ENCODE measurements around the gene MTCH1.

Gene MTCH1

DNA sequence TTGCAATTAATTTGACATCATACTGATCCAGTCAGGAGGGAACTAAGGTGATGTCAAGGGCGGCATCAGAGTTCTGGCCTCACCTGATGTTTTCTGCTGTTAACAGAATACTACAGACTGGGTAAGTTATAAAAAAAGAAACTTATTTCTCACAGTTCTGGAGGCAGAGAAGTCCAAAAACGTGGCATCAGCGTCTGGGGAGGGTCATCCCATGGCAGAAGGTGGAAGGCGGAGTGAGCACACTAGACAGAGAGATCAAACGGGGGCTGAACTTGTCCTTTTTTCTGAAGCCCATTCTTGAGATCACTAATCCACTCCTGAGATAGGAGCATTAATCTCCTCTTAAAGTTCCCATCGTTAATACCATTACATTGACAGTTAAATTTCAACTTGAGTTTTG is 3.3 kb upstream of the MTCH1 start:
- no peak for DNase-seq

DNA sequence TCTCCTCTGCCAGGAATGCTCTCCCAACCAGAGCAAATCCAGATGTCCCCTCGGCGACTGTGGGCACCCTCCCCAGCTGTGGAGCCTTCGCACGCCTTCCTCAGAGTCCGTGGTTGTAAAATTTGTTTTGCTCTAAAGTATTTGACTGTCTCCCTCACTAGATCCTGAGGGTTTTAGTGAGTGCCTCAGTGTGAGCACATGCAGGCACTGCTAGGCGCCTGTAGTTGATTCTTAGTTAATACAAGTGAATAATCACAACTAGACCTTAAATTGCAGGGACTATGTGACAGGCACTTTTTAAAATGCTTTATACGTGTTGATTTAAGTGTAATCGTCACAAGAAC is 680 bp upstream of the MTCH1 start:
- no peak for DNase-seq

DNA sequence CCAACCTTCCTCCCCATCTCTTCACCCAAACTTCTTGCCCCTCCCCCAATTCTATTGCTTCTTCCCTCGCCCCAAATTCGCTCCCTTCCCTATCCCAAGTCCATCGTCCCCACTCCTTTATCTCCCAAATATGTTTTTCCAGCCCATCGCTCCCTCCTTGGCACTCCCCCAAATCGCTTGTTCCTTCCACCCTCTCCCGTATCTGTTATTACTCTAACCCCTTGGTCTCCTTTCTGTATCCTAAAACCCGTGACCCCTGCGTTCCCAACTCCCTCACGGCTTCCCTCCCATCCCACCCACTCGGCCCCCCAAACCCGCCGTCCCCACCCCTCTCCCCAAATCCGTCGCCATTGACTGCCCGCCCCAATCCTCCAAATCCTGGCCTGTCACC is 584 bp downstream of the MTCH1 start:
- DNase-seq, result no peak

DNA sequence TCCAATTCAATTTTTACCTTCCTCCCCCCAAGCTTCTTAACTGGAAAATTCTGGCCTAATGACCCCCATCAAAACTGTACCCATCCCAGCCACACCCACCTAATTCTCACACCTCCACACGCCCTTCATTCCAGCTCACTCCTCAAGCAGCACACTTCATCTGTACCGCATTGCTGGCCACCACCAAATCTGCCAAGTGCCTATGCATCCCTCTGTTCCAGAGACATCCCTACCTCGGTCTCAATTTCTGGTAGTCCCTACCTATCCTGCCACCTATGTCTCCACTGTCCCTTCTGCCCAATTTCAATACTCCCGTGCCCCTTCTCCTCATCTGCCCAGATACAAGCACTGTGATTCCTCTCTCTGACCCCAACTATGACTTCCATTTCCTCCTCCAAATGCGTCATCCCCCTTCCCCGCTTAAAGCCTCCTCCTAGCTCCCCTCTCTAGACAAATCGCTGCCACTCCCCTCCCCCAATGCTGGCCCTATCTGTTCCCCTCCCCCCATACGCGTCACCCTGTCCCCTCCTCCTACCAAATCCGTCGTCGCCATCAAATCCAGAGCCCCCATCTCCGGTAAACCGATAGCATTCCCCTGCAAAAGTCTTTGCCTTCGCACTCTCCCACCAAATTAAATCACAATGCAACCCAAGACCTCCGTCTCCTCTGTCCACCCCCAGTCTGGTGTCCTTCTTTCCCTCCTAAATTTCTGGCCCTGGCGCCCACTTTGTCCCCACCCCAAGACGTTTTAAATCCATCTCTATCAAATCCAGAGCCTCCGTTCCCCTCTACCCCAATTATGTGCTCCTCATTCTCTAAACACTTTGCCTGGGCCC is 1.2 kb downstream of the MTCH1 start:
- no peak for DNase-seq

DNA sequence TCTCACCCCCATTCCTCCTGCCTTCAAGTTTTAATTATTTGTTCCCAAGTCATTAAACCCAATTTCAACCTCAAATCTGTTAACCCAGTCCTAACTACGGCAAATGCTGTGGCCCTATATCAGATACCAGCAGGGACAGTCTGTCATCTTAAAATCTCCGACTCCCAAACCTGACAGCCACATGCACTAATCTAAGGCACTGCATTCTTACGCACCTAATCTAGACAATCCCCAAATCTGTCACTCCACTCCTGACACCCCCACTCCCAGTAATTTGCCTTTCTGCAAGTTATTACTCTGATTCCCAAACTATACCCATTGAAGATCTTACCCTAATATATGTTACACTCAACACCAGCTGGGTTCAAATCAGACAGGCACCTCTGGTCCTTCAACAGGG is 2.5 kb downstream of the MTCH1 start:
- DNase-seq, result no peak

DNA sequence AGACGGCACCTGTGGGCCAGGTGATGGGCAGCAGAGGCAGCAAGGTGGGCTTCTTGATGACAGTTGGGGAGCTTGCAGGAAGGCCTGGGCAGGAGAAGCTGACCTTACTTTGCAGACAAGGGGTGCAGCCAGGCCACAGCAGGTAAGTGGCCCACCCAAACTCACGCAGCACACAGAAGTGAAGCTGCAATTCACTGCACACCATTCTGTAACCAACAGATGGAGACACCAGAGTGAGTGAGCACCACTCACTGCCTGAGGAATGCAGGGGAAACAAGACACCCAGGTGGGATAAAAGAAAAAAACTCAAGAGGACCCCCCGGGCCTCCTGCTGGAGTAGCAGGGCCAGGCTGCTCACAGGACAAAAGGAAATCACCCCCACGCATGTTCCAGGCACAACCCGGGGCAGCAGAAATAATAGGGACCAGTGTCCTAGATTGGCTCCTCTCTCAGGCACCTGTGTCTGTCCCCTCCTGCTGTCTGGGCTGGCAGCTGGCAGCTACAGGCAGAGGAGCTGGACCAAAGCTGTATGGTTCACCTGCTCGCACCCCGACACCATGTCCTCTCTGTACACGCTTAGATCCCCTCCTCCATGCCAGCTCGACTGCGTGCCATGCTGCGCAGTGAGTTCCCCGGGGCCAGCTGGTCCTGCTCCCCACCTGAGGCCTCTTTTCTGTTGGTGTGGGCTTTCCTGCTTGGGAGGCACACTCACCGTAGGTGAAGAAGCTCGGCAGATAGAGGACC is 4.9 kb downstream of the MTCH1 start:
- DNase-seq, result no peak

DNA sequence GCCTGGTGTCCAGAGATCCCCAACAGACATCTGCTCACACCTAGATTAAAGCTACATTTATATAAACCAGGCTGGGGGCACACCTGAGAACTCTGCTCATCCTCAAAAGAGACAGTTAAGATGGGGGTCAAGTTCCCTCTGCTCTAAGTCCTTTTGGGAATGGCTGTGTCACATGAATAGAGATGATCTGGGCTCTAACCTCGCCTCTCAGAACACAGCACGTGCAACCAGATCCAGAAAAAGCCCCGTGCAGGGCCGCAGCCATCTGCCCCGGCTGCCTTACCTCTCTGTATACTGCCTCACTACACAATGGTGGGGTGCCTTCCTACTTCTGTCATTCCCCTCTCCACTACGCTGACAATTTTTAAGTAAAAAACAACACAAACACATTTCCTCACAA is 5.9 kb downstream of the MTCH1 start:
- no peak for DNase-seq

DNA sequence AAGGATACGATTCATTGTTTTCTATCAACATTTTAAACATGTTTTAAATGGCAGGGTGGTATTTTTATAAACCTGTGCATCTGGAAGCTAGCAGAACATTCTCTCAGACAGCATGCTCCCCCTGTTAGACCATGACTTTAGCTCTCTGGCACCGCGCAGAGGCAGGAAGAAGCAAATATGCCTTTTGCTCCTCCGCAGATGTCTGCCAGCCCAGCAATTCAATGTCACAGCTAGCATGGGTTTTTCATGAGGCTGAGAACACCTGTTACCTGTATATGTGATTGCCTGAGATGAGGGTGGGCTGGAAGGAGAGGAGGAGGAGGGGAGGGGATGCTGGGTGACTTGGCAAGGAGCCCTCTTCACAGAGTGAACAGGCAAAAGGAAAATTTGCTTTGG is 6.7 kb downstream of the MTCH1 start:
- no peak for DNase-seq

DNA sequence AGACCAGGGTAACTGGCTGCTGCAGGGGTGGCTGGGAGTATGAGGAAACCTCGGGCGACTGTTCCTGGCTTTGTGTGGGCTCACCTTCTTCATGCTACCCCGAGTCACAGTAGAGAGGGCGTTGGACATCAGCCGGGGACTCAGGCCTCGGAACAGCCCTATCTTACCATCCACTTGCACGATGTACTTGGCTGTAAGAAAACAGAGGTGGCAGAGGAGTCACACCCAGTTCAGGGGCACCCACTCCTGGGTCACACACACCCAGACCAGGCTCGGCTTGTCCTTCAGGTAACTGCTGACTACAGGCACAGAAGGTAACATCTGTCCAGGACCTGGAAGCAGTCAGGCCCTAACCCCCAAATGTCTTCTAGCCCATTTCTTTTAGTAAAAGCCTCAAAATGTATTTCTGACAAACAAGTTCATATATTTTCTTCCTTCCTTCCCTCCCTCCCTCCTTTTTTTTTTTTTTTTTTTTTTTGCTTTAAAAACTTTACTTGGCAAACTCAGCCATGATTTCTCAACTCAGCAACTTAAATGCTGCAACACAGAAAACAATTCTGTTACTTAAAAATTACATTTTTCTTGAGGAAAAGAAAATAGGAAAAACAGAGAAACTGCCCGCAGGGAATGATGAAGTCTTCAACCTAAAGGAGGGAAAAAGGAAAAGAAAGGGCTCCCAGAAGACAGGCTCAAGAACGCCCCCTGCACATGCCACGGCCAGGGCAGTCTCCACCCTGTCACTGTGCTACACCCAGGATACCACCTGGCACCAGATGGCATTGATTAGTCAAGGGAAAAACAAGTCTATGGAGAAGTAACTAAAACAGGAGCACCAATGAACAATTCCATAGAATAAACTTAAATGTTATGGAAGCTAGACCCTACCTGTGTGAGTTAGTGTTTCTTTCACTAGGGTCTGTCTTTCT is 7.3 kb downstream of the MTCH1 start:
- no peak for DNase-seq

DNA sequence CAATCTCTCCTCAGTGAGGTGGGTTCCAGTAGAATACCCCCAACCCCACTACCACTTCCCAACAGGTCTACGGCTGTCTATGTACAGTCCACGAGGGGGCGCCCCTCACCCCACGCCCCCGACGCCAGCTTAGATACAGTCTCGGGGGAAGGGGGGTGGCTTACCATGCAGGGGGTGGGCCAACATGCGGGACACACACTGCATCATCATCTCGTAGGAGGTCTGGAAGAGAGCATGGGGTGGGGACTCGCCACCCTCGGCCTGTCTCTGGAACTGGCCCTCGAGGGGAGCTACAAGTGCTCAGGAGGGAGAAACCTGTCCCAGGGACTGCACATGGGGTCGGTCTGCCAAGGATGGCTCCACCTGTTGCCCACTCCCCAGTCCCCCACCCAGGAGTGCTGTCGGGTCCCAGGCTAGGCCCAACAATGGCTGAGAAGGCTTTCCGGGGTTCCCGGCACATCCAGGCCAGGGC is 8.5 kb downstream of the MTCH1 start:
- DNase-seq, result no peak

DNA sequence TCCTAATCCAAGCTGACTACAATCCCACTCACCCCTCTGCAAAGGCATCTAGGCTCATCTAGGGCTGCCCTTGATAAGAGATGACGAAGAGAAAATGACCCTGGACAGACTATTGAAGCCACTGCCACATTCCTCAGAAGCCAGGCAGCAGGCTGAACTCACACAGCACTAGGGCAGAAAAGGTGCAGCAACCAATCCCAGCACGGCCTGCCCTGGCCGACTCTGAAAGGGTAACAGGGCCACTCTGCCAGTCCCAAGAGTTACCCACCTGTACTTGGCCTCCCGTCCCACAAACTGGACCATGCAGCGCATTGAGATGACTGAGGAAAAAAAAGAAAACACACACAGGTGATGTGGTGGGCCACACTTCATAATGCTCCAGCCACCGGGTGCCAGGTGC is 9.1 kb downstream of the MTCH1 start:
- no peak for DNase-seq

DNA sequence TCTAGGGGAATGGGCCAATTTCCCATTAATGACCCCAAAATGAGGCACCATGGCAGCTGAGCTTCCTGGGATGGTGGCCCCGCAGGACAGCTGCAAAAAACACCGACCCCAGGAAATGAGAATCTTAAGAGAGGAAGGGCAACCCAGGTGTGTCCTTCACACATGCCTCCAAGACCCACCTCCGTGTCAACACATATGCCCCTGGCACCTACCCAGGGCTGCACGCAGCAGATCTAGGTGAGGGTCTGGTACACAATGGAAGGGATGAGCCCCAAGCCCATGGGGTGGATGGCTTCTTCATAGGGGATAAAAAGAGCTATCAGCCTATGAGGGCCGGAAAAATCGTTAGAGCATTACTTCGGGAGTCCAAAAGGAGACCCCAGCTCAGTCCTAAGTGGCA is 9.5 kb downstream of the MTCH1 start:
- DNase-seq, result no peak

DNA sequence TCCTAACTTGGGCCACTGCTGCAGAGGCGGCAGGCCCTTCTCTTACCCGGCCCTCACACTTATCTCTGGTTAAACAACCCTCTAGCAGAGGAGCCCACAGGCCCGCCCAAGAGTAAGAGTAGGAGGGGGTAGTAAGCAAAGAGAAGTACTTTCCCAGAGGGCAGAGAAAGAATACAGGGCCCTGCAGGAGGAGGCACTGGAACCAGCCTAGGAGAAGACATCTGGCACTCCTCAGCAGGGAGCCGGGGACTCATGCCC is 10.1 kb downstream of the MTCH1 start:
- DNase-seq, result no peak

DNA sequence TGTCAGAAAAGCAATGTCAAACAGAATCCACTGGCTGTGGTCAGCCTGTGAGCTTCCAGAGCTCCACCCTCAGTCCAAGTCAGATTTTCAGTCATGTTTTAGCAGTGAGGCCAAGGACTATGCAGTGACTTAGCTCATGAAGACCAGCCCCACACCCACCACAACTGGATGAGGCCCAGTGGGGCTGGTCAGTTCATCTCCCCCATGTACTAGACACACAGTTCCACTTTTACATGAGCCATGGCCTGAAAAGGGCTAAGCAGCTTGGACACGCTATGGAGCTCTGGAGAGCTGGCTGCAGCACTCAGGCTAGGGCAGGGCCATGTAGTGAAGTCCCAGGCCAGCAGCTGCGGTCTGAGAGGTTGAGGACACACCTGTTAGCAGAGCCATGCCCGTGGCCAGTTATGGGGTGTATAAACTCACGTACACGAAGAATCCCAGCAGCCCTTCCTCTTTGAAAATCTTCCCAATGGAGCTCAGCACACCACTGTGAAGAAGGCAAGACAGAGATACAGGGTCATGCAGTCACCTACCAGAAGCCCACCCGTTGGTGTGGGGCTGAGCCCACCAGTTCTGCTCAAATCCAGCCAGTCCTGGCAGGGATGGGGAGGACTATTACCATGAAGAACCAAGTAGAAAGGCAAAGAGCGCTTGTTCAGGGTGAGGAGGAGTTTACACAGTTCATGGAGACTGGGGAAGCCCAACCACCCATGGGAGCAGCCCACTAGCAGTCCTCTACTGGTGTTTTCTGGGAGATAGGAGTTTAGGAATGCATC is 10.6 kb downstream of the MTCH1 start:
- DNase-seq, result no peak

DNA sequence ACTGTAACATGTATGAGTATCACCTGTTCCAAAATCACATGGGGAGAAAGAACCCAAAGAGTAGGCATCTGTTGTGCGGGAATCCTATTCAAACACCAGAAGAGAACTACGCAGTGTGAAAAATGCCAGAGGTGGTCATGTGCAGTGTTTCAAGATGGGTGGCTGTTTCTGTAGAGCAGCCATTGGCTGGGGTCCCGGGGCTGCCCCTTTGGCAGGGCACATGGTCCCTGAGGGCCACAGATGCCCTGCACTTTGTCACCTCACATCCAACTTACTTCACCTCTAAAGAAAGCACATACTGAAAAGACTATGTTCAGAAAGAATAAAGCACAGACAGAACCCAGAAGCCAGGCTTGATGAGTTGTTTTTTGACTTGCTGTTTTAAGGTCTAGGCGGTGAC is 12.3 kb downstream of the MTCH1 start:
- DNase-seq, result no peak

DNA sequence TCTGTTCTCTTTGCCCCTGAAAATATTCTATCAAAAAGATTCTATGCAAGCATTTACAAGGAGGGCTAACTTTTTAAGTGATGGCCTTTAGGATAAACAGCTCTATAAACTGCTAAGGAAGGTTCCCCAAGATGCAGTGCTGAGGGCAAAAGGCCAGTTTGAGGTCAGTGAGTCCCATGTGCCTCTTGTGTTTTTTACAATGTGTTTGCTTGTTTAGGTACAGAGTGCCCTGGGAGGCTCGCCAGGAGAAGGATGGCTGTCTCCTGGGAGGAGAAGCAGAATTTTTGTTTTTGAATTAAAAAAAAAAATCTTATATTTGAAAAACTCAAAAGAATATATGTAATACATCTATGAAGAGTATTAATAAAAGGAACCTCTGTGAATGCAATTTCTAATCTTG is 12.8 kb downstream of the MTCH1 start:
- DNase-seq, result no peak

DNA sequence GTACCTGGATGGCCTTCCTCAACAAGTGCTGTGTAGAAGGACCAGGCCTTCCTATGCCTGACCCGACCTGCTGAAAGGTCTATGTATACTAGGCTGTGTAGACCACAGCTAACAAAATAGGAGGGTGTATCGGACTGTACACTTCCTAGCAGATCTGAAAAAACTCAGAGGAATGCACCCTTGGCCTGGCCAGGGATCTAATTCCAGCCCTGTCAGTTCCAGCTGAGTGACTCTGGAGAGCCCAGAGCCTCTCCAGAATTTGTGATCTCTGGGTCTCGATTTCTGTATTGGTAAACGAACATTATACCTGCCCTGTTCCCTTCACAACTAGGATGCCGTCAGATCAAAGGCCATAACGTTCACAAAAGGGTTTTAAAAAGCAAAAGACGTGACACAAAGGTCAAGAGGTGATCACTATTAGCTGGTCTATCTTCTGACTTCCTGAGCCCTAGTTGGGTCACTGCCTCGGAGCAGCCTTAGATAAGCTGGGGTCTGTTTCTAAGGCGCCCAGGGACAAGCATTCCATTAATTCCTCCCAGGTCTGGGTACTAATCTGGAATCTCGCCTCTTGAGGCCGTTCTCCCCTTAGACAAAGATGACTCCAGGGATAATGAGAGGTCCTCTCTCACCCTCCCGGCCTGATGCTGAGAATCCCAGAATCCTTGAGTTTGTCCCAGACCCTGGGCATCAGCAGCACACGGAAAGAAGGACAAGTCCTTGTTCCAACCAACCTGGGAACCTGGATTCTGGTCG is 13.9 kb downstream of the MTCH1 start:
- no peak for DNase-seq

DNA sequence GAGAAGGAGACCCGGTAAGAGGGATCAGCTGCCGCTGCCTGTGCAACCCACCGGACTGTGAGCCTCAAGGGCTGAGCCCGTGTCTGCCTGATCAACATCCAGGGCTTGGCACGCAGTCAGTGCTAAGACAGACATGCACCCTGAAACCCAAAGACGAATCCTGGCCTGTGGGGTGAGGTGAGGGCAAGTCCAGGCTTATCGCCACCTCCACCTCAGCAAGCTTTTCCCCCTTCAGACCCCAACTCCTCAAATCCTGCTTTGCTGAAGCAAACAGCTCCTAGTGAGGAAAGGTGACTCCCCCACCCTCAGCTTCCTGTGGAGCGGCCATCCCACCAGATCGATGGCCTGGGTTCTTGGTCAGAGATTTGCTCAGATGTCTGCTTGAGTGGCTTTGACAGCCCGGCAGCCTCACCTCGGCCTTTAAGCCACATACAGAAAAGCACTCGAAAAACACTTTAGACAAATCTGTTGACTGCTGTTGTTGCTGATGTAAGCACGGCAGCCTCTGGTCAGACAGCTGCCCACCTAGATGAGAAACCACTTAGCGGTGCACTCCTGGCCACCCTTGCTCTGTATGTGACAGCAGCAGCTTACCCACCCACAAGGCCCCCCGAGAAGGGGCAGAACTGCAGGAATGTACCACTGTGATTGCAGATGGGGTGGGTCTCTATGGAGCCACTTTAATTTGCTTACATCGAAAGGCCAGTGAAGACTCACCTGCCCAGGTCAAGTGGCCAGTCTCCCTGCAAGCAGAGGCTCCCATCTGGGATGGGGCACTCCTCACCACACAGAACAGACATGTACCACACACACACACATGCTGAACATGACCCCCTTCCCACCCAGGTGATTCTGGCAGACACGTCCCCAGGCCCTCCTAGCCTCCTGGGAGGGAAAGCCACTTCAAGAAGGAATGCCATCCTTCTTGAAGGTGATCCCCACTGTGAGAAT is 14.8 kb downstream of the MTCH1 start:
- DNase-seq, result no peak

DNA sequence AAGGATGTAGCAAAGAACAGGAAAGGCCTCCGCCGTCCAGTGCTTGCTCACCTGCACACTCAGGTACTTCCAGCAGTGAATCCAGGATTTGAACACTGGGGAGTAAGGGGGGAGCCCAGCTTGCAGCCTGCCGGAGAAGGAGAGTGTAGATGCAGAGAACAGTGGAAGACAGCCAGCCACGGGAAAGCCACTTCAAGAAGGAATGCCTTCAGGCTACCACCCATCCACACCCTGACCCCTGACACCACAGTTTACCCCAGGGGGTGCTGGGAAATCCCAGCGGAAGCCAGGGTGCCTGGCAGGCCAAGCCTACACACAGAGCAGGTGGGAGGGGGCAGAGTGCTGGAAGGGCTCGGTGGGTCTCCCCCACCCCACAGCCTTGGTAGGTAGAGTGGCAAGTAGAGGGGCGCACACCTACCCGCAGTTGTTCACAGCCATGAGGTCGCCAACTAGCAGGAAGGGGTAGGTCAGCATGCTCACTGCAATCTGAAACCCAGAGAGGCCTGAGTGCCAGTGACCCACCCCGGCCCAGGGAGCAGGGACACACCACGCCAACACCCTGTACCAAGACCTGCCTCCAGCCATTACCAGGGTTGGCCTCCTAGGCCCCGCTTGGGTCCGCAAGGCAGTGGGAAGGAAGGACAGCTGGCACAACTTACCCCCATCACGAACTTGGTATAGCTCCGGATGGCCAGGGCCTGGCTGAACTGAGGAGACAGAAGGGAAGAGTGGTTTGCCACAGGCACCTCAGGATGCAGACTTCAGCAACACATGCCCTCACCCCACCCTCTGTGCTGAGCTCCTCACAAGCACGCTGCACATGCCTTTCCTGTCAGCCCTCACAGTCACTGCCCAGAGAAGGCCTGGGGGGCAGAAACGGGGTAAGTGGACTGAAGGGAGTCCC is 15.8 kb downstream of the MTCH1 start:
- DNase-seq, result no peak

DNA sequence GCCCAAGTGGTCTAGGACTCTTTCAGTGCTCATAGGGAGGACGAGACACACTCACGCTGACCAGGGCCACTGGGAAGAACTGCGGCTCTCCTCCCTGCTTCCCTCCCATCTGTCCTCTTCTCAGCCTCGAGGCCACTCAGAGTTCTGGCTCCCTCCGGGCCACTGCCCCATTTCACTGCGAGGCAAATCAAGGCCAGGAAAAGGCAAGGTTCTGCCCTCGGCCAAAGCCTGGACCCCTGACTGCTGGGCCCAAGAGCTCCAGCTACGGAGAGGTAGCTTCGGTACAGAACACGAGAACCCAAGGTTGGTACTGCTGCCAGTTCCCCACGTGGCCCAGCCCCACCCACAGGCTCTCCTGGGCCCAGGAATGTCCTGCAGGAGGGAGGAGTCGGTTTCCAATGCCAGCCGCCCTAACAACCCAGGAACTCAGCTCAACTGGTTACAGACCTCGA is 16.7 kb downstream of the MTCH1 start:
- no peak for DNase-seq

All from NCI-H2029 treated with DMSO at 0.1 percent for 48 hours (cell line).